ENCODE data around the gene NDUFB2. TPM values are rescaled to one million over a fixed set of nuclear protein-coding genes. Genes with fewer than 3 reads are reported as not detected.
A peak's percentile ranks its signal among the peaks of the same experiment; 100 is the strongest.

The NDUFB2 gene
- total and polyA plus RNA-seq, 2 of the 13 experiments (the other 11 are each of a cell fraction or from before 2014, with no cell fraction given), result 206 to 221 TPM

DNA sequence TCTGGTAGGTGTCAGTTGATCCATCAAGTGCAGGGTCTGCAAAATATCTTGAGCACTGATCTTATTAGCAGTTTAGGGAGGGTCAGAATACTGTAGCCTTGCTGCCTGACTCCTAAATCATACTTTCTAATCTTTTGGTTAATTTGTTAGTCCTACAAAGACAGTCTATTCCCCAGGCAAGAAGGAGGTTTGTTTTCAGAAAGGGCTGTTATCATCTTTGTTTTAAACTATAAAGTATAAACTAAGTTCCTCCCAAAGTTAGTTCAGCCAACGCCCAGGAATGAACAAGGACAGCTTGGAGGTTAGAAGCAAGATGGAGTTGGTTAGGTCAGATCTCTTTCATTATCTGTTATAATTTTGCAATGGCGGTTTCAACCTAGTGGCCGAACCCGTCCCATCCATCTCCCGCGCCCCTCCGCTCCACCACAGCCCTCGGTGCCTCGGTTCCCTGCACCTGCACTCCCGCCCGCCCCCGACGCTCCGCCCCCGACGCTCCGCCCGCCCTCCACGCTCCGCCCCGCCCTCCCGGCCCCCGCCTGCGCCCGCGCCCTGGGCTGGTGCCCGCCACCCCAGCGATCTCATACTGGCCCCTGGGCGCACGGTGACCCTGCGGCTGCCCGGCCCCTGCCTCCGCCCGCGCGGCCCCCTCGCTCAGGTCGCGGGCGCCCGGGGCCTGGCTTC, 24.0 kb upstream of the NDUFB2 start, which contains the start of gene ADCK2 (continued):
- TF ChIP-seq ZBTB43 (CRISPR knock-in tag; conservative IDR thresholded peaks at IDR 0.05) (no peak), RAD51 (IDR thresholded peaks at IDR 0.05; ENCODE audit: borderline replicate concordance) (no peak), MLXIP (CRISPR knock-in tag; IDR thresholded peaks at IDR 0.05; ENCODE audit: borderline replicate concordance) (no peak), TEAD2 (CRISPR knock-in tag; IDR thresholded peaks at IDR 0.05) (no peak), MAX (IDR thresholded peaks at IDR 0.05) (no peak; the same call in none of the 2 replicates), ATF4 (CRISPR knock-in tag; IDR thresholded peaks at IDR 0.05) (no peak), PCBP2 (optimal IDR thresholded peaks at IDR 0.05; ENCODE audit: low read depth, low read length, poor library complexity, severe bottlenecking) (no peak), CEBPB (IDR thresholded peaks at IDR 0.05; ENCODE audit: borderline replicate concordance, low read depth, low read length) (no peak), AKAP8 (CRISPR knock-in tag; IDR thresholded peaks at IDR 0.05) (no peak), KAT2B (IDR thresholded peaks at IDR 0.05; ENCODE audit: borderline replicate concordance, low read depth, low read length) (no peak), CHD4 (IDR thresholded peaks at IDR 0.05; ENCODE audit: borderline replicate concordance, low read length) (no peak), PAF1 (CRISPR knock-in tag; IDR thresholded peaks at IDR 0.05) (no peak), PRDM4 (CRISPR knock-in tag; IDR thresholded peaks at IDR 0.05; ENCODE audit: borderline replicate concordance) (no peak), MXI1 (IDR thresholded peaks at IDR 0.05; ENCODE audit: borderline replicate concordance, low read depth, low read length) (0 out of 3 replicates have a peak, but pooled peaks have one; percentile 25)
- TF ChIP-seq, protein P1, sequence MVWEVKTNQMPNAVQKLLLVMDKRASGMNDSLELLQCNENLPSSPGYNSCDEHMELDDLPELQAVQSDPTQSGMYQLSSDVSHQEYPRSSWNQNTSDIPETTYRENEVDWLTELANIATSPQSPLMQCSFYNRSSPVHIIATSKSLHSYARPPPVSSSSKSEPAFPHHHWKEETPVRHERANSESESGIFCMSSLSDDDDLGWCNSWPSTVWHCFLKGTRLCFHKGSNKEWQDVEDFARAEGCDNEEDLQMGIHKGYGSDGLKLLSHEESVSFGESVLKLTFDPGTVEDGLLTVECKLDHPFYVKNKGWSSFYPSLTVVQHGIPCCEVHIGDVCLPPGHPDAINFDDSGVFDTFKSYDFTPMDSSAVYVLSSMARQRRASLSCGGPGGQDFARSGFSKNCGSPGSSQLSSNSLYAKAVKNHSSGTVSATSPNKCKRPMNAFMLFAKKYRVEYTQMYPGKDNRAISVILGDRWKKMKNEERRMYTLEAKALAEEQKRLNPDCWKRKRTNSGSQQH (CRISPR knock-in tag; IDR thresholded peaks at IDR 0.05; ENCODE audit: low read depth), result no peak
